ENCODE data around the gene SLC4A2. TPM values are rescaled to one million over a fixed set of nuclear protein-coding genes. Genes with fewer than 3 reads are reported as not detected.
A peak's percentile ranks its signal among the peaks of the same experiment; 100 is the strongest.

The SLC4A2 gene
- total RNA-seq, 6 experiments from 2014 or later, result 153 to 188 (median 164) TPM

DNA sequence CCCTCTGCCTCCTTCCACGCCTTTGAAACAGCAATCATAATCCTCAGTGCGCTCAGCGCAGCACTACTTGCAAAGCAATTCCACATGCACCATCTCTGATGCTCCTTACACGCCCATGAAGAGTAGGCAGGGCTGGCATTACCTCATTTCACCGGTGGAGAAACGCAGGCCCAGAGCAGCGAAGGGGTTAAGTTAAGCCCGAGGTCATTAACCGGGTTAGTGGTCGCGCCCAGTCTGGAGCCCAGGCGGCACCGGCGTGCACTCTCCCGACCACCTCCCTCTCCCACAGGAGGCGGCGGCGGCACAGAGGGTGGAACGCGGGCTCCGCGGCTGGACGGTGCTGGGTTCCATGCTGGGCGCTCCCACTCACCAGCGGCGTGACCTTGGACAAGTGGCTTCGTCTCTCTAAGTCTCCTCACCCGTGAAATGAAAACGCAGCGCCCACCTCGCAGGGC, 20.7 kb downstream of the SLC4A2 start:
- Mint-ChIP-seq H3K36me3 (ENCODE audit: low read depth) (peaks cover 15% of the 10 kb centered on the region; the same call in 1 of the 2 replicates), H3K9me3 (no peaks in the 10 kb centered on the region)

DNA sequence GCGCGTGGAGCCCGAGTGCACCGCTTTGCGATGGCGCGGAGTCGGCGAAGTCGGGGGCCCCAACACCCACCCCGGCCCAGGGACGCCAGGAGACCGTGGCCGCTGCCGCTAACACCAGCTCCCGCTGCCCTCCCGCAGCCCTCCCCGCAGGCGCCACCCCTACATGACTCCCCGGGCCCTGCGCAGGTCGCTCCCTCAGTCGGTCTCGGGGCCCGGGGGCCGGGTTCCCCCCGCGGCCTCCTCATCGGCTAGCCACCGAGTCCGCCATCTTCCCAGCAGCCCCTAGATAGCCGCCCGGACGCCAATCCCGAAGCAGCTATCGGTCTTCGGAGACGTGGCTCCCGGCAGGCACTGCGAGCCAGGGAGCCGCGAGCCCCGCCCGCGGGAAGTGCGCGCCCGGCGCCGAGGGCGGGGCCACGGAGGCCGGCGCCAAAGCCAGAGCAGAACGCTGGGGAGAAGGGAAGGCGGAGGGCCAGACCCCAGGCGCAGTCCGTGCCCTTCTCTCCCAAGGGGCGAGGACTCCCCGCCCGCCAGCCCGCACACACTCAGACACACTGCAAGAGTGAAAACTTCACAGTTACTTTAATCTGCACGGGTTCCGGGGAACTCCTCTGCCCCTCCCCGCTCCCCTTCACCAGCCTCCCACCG, 21.3 kb downstream of the SLC4A2 start, which contains the start of gene FASTK:
TSS of gene FASTK (minus strand) at position 288 of the 648 bp plus-strand sequence. CDS start at position 245, 43 bp downstream.
- Mint-ChIP-seq H3K36me3 (ENCODE audit: low read depth) (peaks cover 12% of the 10 kb centered on the region; the same call in 1 of the 2 replicates), H3K9me3 (no peaks in the 10 kb centered on the region), H3K27ac (peak within 1 kb of the TSS; percentile 83), H3K4me3 (peak within 1 kb of the TSS; percentile 90), H3K27me3 (ENCODE audit: insufficient read depth) (peaks cover 3% of the 10 kb centered on the region), H3K4me1 (ENCODE audit: low read depth) (peaks cover 51% of the 10 kb centered on the region)
- DNase-seq, result peak; percentile 91
- TF ChIP-seq, protein P1, sequence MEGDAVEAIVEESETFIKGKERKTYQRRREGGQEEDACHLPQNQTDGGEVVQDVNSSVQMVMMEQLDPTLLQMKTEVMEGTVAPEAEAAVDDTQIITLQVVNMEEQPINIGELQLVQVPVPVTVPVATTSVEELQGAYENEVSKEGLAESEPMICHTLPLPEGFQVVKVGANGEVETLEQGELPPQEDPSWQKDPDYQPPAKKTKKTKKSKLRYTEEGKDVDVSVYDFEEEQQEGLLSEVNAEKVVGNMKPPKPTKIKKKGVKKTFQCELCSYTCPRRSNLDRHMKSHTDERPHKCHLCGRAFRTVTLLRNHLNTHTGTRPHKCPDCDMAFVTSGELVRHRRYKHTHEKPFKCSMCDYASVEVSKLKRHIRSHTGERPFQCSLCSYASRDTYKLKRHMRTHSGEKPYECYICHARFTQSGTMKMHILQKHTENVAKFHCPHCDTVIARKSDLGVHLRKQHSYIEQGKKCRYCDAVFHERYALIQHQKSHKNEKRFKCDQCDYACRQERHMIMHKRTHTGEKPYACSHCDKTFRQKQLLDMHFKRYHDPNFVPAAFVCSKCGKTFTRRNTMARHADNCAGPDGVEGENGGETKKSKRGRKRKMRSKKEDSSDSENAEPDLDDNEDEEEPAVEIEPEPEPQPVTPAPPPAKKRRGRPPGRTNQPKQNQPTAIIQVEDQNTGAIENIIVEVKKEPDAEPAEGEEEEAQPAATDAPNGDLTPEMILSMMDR (IDR thresholded peaks at IDR 0.05), result no peak

More for the DNA sequence above, 20.7 kb downstream of the SLC4A2 start:
- peaks cover 46% of the 10 kb centered on the region for H3K4me1 Mint-ChIP-seq (ENCODE audit: low read depth)
- peak; percentile 44 for DNase-seq
- peak overlapping the region; percentile 90 for H3K4me3 Mint-ChIP-seq
- peak overlapping the region; percentile 83 for H3K27ac Mint-ChIP-seq
- peaks cover 3% of the 10 kb centered on the region for H3K27me3 Mint-ChIP-seq (ENCODE audit: insufficient read depth)
- TF ChIP-seq, protein P1 (IDR thresholded peaks at IDR 0.05), result no peak

DNA sequence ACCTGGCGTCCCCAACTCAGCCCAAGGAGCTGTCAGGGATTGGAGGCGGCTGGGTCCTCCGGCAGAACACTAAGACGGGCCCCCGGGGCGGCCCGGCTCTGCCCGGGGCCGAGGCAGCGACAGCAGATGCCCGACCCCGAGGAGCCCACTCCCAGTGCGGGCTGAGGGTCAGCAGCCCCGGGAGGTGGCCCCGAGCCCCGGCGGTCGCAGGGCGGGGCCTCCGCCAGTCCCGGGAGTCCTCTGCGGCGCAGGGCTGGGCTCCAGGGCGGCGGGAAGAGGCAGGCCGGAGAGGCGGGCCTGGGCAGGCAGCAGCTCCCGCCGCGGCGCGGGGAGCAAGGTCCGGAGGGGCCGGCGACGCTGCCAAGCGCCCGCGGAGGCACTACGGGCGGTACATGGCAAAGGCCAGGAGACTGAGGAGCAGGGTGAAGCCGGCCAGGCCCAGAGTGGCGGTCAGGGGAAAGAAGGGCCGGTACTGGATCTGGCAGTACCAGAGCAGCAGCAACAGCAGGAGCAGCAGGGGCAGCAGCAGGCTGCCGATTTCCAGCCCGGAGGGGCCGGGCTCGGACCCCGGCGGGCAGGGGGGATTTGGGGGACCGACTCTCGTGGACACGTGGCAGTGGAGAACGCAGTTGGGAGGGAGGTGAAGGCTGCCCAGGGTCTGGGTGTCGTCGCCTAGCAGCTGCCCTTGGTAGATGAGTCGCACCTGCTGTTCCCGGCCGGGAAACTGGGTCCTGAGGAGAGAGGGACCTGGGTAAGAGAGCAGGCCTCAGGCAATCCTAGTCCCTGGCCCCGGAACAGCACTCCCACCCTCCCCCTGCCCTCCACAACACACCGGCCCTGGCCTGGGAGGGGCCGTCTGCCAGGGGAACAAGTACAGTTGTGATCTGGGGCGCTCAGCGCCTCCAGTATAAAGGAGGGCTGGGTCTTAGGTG, 22.0 kb downstream of the SLC4A2 start:
- no peak for DNase-seq
- Mint-ChIP-seq H3K27me3 (ENCODE audit: insufficient read depth) (peaks cover 3% of the 10 kb centered on the region), H3K27ac (peak overlapping the region; percentile 80), H3K9me3 (no peaks in the 10 kb centered on the region), H3K4me3 (peak overlapping the region; percentile 90), H3K36me3 (ENCODE audit: low read depth) (peaks cover 4% of the 10 kb centered on the region; the same call in 1 of the 2 replicates), H3K4me1 (ENCODE audit: low read depth) (peaks cover 54% of the 10 kb centered on the region)
- TF ChIP-seq, protein P1 (IDR thresholded peaks at IDR 0.05), result no peak

DNA sequence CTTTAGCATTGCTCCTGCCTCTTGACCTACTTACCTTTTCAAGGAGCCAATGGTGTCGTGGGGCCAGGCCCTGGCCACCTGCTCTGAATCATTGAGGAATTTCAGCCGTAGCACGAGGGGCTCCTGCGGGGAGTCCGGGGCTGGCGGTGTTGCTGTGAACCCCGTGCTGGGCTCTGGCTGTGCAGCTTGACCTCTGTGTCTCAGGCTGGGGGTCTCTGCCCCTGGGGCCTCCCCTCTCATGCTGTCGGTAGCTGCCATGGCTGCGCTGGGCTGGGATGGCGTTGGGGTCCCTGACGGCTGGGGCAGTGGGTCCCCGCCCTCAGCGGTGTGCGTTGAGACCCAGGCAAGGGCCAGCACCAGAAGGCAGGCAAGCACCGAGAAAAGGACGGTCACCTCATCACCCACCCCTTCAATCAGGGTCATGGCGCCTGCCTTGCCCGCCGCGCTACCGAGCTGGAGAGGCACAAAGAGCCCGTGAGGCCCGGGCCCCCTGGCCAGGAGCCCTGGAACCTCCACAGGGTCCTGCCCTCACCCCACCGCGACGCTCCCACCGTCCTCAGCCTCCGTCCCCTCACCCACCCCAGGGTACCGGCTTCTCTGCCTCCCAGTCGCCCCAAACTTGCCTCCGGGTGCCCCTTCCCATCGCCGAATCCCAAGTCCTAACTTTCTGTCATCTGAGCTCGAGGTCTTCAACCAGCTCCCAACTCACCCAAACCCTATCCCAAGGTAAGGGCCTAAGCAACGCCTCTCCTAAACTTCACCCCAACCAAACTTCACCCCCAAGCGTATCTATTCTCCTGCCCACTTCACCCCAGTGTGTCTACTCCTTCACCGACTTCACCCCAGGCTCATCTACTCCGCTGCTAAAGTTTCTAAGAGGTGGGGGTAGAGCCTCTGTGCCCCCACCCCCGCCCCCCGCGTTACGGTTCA, 23.0 kb downstream of the SLC4A2 start:
- peaks cover 3% of the 10 kb centered on the region for H3K27me3 Mint-ChIP-seq (ENCODE audit: insufficient read depth)
- H3K36me3 Mint-ChIP-seq (ENCODE audit: low read depth), result peaks cover 4% of the 10 kb centered on the region; the same call in 1 of the 2 replicates
- peak overlapping the region; percentile 89 for H3K4me3 Mint-ChIP-seq

More for the DNA sequence above, 23.0 kb downstream of the SLC4A2 start:
- peaks cover 54% of the 10 kb centered on the region for H3K4me1 Mint-ChIP-seq (ENCODE audit: low read depth)
- H3K27ac Mint-ChIP-seq, result peak overlapping the region; percentile 80
- no peaks in the 10 kb centered on the region for H3K9me3 Mint-ChIP-seq
- TF ChIP-seq, protein P1 (IDR thresholded peaks at IDR 0.05), result no peak
- no peak for DNase-seq

Measured in HFFc6 (cell line).